ENCODE measurements around the gene STPG4.

STPG4 gene

DNA sequence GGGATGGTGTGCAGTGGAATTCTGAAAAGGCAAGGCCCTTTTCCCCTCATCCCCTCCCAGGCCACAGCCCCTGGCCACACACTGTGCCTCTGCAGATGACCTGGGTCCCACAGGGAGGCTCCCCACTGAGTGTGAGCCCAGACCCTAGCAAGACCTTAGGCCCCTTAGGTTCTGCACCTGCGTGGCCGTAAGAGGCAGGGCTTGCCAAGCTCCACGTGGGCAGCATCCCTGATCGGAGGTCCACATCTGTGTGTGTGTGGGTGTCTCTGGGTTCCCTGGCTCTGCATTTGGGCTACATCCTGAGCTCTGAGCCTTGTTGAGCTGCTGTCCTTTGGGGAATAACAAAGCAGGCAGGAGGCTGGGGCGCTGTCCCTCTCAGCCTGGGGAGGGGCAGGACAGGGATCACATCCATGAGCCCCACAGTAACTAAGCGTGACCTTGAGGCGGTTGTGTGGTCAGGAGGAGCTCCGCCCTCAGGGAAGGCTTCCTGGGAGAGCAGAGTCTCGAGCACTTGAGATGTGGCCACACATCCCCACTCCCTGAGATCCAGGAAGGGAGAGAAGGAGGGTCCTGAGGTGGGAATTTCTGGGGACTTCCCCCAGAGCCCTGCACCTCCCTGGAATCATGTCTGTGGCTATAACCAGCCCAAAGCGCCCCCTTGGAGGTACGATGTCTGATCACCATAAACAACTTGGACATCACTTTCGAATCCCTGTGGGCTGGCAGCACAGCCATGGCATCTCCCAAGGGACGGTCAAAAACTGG lies 84.8 kb downstream of the STPG4 start:
- peak overlapping the region; percentile 47; the same call in 1 of the 2 replicates for H3K27ac ChIP-seq (ENCODE audit: low read depth, low read length)

DNA sequence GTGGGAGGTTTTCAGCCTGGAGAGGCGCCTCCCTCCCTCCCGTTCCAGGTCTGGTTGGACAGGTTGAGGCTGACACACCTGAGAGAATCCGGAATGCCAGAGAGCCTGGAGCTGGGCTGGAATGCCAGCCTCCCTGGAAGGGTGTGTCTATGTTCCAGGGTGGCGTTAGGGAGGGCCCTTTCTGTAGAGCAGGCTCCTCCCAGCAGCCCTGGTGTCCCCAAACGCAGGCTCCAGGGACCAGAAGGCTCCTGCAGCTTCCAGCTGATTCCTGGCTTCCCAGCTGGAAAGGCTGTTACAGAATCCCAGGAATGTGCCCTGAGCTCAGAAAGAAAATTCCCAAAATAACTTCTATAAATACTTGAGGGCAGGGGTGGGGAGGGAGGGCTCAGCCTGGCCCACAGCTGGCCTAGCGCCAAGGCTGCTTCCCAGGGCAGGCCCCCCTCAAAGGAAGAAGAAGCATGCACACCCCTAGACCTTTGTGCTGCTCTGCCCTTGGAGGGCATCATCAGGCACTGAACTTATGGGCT lies 85.4 kb downstream of the STPG4 start:
- peak overlapping the region; percentile 39; the same call in 1 of the 2 replicates for H3K9ac ChIP-seq (ENCODE audit: low read depth, low read length)
- peaks cover 29% of the 10 kb centered on the region for H3K4me1 ChIP-seq (ENCODE audit: insufficient read depth, low read length)
- WGBS, result 56% methylated on average over 6 of the region's 6 CpGs
- H3K27ac ChIP-seq (ENCODE audit: low read depth, low read length), result peak overlapping the region; percentile 79; the same call in 1 of the 2 replicates
- H3K9me3 ChIP-seq (ENCODE audit: insufficient read depth, low read depth, low read length), result no peaks in the 10 kb centered on the region
- H3K36me3 ChIP-seq (ENCODE audit: insufficient read depth, low read length), result no peaks in the 10 kb centered on the region
- no peak overlapping the region for H3K4me3 ChIP-seq (ENCODE audit: low read length)
- H3K27me3 ChIP-seq (ENCODE audit: insufficient read depth, low read length), result no peaks in the 10 kb centered on the region

More for the DNA sequence above, 84.8 kb downstream of the STPG4 start:
- Histone ChIP-seq H3K27me3 (ENCODE audit: insufficient read depth, low read length) (no peaks in the 10 kb centered on the region), H3K36me3 (ENCODE audit: insufficient read depth, low read length) (no peaks in the 10 kb centered on the region), H3K4me1 (ENCODE audit: insufficient read depth, low read length) (peaks cover 27% of the 10 kb centered on the region), H3K9ac (ENCODE audit: low read depth, low read length) (peak overlapping the region; percentile 39), H3K9me3 (ENCODE audit: insufficient read depth, low read depth, low read length) (no peaks in the 10 kb centered on the region), H3K4me3 (ENCODE audit: low read length) (no peak overlapping the region)
- WGBS, result 90% methylated on average over 12 of the region's 13 CpGs

DNA sequence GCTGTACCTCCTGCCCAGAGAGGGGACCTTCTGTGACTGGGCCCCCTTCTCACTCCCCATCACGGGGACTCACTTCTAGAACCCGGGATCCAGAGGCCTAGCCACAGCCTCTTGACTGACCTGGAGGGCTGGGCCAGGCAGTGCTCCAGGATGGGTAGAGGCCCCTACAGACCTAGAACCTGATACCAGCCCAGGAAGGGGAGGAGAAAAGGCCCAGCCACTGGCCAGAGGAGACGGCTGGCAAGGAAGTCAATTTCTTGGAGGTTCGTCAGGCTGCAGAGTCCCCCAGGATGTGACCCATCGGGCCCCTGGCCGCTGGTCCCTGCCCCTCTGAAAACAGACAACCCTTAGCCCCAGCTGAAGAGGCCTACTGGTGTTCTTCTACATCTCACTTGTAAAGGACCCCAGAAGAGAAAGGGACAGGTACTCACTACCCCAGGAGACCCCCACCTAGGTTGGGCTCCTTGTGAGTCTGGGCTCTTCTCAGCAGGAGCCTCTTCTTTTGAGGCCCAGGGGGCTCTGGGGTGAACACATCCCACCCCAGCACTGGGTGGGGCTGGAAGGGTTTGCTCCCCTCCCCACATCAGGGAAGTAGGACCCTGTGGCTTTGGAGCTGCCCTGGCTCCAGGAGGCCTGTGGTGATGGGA lies 86.0 kb downstream of the STPG4 start:
- Histone ChIP-seq H3K9ac (ENCODE audit: low read depth, low read length) (no peak overlapping the region), H3K4me3 (ENCODE audit: low read length) (no peak overlapping the region), H3K4me1 (ENCODE audit: insufficient read depth, low read length) (peaks cover 29% of the 10 kb centered on the region), H3K27ac (ENCODE audit: low read depth, low read length) (peak overlapping the region; percentile 79; the same call in 1 of the 2 replicates), H3K36me3 (ENCODE audit: insufficient read depth, low read length) (no peaks in the 10 kb centered on the region), H3K9me3 (ENCODE audit: insufficient read depth, low read depth, low read length) (no peaks in the 10 kb centered on the region), H3K27me3 (ENCODE audit: insufficient read depth, low read length) (no peaks in the 10 kb centered on the region)
- 93% methylated on average over 6 of the region's 6 CpGs for WGBS

DNA sequence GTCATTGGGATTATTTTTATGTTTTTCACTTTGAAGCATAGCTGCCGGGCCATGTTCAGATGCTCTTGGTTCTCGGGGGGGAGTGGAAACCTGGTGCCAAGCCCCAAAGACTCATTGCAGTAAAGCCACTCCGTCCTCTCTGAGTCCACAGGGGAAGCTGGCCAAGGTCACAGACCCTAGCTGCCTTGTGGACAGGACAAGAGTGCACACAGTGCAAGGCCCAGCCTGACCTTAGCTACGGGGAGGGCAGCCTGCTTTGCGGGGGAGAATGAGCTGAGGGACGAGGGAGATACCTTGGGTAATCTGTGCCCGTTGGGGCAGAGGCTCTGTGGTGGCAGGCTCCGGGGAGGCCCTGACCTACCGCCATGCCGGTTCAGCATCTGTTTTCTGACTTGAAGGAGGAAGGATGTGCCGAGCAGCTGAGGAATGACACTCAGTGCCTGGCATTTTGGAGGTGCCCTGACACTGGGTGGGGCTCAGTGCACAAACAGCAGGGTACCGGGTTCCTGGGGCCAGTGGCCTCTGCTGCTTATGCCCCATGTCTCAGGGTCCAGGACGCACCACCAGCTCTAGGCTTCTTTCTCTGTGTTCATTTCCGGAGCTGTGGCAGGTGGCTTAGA lies 87.2 kb downstream of the STPG4 start:
- H3K36me3 ChIP-seq (ENCODE audit: insufficient read depth, low read length), result no peaks in the 10 kb centered on the region; the same call in 1 of the 2 replicates
- WGBS, result 88% methylated on average over 14 of the region's 14 CpGs
- H3K9me3 ChIP-seq (ENCODE audit: insufficient read depth, low read depth, low read length), result no peaks in the 10 kb centered on the region
- H3K4me3 ChIP-seq (ENCODE audit: low read length), result no peak overlapping the region
- H3K27ac ChIP-seq (ENCODE audit: low read depth, low read length), result no peak overlapping the region
- H3K27me3 ChIP-seq (ENCODE audit: insufficient read depth, low read length), result no peaks in the 10 kb centered on the region
- H3K4me1 ChIP-seq (ENCODE audit: insufficient read depth, low read length), result peaks cover 32% of the 10 kb centered on the region
- H3K9ac ChIP-seq (ENCODE audit: low read depth, low read length), result no peak overlapping the region

DNA sequence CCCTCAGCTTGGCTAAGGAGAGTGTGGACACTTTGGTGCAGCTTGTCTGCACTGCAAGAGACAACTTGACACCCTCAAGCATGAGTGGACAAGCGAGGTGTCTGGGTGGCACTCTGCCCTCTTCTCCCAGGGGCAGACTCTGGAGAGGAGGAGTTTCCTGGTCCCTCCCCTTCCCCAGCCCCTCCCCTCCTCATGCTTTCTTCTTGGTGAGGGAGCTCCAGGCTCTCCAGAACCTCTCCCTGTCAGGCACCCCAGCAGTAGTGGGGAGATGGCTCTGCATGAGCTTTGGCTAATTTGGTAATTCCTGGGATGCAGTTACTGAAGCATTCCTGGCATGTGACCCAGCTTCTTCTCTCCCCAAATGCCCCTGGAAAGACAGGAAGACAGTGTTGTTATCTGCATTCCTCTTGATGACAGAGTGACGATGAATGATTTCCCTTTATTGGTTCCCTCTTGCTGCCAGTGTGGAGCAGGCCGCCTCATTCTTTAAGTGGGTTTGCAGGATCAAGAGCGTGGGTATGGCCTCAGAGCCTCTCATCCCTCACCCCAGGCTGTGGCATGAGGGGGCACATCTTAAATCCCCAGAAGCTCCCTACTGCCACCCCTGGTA lies 89.2 kb downstream of the STPG4 start:
- H3K4me3 ChIP-seq (ENCODE audit: low read length), result no peak overlapping the region
- H3K27ac ChIP-seq (ENCODE audit: low read depth, low read length), result no peak overlapping the region
- peaks cover 31% of the 10 kb centered on the region for H3K4me1 ChIP-seq (ENCODE audit: insufficient read depth, low read length)
- no peak overlapping the region for H3K9ac ChIP-seq (ENCODE audit: low read depth, low read length)
- WGBS, result 95% methylated on average over 4 of the region's 4 CpGs
- H3K36me3 ChIP-seq (ENCODE audit: insufficient read depth, low read length), result no peaks in the 10 kb centered on the region; the same call in 1 of the 2 replicates
- no peaks in the 10 kb centered on the region for H3K9me3 ChIP-seq (ENCODE audit: insufficient read depth, low read depth, low read length)
- H3K27me3 ChIP-seq (ENCODE audit: insufficient read depth, low read length), result no peaks in the 10 kb centered on the region

DNA sequence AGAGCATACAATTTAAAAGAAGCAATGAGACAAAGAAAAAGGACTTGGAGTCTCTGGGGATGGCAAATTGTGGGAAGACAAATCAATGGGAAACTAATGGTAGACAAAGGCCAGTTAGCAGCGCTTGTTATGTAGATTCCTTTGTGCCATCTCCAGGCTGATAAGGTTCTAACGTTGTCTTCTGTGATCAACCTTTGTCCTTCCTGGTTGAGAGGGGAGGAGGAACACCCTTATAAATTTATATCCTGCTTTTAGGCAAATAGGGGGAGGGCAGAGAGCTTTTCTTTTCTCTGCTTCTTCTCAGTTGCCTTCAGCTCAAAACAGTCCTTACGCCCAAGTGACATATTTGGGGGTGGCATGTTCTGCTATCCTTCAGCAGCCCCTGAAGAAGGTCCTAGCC lies 89.8 kb downstream of the STPG4 start:
- H3K4me1 ChIP-seq (ENCODE audit: insufficient read depth, low read length), result peaks cover 30% of the 10 kb centered on the region
- 66% methylated on average over 3 of the region's 3 CpGs for WGBS

DNA sequence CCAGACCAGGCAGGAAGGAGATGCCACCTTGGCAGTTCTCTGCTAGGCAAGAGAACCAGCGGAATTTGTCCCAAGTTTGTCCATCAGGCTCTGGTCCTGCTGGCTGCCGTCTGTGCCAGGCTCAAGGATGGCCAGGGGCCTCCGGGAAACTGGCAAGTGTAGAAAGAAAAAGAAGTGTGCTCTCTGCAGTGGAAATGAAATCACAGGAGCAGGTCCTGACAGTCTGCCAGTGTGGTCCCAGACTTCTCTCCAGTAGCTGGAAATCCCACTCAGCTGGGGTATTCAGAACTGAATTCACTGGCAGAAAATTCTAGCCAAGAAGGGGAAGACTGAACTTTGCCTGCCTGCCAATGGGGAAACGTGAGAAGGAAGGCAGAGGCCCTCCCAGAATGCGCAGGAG lies 91.0 kb downstream of the STPG4 start:
- H3K9me3 ChIP-seq (ENCODE audit: insufficient read depth, low read depth, low read length), result no peaks in the 10 kb centered on the region
- H3K4me3 ChIP-seq (ENCODE audit: low read length), result no peak overlapping the region
- no peak overlapping the region for H3K9ac ChIP-seq (ENCODE audit: low read depth, low read length)
- H3K27ac ChIP-seq (ENCODE audit: low read depth, low read length), result no peak overlapping the region
- no peaks in the 10 kb centered on the region; the same call in 1 of the 2 replicates for H3K36me3 ChIP-seq (ENCODE audit: insufficient read depth, low read length)
- WGBS, result 93% methylated on average over 5 of the region's 5 CpGs
- H3K27me3 ChIP-seq (ENCODE audit: insufficient read depth, low read length), result no peaks in the 10 kb centered on the region
- H3K4me1 ChIP-seq (ENCODE audit: insufficient read depth, low read length), result peaks cover 19% of the 10 kb centered on the region

More for the DNA sequence above, 89.8 kb downstream of the STPG4 start:
- no peaks in the 10 kb centered on the region for H3K9me3 ChIP-seq (ENCODE audit: insufficient read depth, low read depth, low read length)
- H3K27ac ChIP-seq (ENCODE audit: low read depth, low read length), result no peak overlapping the region
- no peaks in the 10 kb centered on the region; the same call in 1 of the 2 replicates for H3K36me3 ChIP-seq (ENCODE audit: insufficient read depth, low read length)
- H3K4me3 ChIP-seq (ENCODE audit: low read length), result no peak overlapping the region
- no peak overlapping the region for H3K9ac ChIP-seq (ENCODE audit: low read depth, low read length)
- H3K27me3 ChIP-seq (ENCODE audit: insufficient read depth, low read length), result no peaks in the 10 kb centered on the region

DNA sequence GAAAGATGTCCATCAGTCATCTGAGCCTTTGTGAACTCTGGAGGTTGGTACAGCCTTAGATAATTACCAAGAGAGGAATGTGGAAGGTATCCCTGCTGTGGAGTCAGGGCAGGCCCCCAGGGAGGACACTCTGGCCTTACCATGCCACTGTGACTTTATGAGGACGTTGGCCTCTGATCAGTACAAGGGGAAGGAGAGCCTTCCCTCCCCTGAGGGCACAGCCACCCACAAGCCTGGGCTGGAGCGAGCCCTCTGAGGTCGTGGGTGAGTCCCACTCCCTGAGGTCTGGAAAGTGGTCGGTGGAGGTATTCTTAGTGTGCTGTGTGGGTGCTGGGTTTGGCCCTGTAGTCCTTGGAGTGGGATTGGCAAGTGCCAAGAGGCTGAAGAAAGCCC lies 91.6 kb downstream of the STPG4 start:
- 81% methylated on average over 4 of the region's 4 CpGs for WGBS
- Histone ChIP-seq H3K27me3 (ENCODE audit: insufficient read depth, low read length) (no peaks in the 10 kb centered on the region), H3K36me3 (ENCODE audit: insufficient read depth, low read length) (no peaks in the 10 kb centered on the region; the same call in 1 of the 2 replicates), H3K27ac (ENCODE audit: low read depth, low read length) (no peak overlapping the region), H3K4me3 (ENCODE audit: low read length) (no peak overlapping the region), H3K9ac (ENCODE audit: low read depth, low read length) (no peak overlapping the region), H3K9me3 (ENCODE audit: insufficient read depth, low read depth, low read length) (no peaks in the 10 kb centered on the region), H3K4me1 (ENCODE audit: insufficient read depth, low read length) (peaks cover 15% of the 10 kb centered on the region)

DNA sequence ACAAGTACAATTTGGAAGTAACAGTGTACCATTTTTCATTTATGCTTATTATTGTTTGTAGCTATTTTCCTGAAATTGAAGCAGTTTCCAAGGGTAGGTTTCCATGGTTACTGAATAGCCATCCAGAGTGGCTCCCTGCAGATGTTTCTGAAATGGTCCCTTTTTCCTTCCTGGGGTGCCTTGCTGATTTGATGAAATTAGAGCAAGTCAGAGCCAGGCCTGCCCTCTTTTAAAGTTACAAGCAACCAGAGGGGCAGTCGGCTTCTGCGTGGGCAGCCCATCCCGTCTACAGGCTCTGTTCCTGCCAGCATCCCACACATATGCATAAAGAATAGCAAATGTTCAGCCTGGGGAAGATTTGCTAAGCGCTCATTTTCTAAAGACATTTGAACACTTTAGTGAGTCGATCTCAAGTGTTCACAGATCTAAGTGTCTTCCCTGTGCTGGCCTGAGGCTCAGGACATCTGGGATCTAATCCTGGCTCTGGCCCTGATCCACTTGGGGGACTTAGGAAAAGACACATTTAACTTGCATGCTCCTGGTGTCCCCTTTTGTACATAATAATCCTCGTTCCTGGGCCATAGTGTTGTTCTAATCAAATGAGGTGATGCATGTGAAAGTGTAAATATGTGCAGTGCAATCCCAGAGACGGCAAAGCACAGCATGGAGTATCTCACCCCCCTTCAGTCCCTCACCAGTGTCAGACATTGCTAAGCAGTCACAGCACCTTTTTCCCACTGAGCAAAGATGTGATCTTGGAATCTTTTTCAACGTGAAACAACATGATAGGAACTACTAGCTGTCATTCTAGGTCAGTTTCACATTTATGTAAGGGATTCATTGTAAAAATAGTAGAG lies 92.2 kb downstream of the STPG4 start:
- 90% methylated on average over 8 of the region's 8 CpGs for WGBS

DNA sequence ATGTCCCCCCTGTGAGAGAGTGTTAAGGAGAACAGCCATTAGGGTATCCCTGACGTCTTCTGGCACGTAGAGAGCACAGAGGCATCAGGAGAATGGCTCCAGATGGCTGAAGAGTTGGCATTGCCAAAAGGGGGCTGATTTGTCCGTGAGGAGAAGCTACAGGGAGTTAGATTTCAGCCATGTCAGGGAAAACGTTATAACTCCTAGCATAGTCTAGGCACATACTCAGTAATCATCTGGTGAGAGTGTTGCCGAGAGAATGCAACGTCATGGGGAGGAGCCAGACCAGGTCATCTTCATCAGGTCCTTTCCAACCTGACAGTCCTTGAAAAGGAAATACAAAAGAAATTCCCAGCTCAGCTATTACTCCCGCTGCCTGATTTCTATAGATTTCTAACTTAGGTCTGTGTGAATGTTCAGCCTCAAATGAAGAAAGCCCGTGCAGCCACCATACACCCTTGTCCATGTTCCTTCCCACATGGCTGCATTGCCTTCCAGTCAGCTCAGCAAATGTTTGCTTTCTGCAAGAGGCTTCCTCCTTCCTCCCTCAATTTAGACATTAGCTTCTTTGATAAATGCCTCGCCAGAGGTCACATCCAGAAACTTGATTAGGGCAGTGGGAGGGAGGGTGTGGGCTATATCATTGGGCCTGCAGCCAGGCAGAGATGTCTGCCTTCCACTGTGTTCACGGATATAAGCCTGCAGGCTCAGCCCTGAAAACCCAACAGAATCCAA lies 93.0 kb downstream of the STPG4 start:
- peaks cover 25% of the 10 kb centered on the region for H3K4me1 ChIP-seq (ENCODE audit: insufficient read depth, low read length)
- no peaks in the 10 kb centered on the region; the same call in 1 of the 2 replicates for H3K36me3 ChIP-seq (ENCODE audit: insufficient read depth, low read length)
- no peaks in the 10 kb centered on the region for H3K27me3 ChIP-seq (ENCODE audit: insufficient read depth, low read length)
- H3K9me3 ChIP-seq (ENCODE audit: insufficient read depth, low read depth, low read length), result no peaks in the 10 kb centered on the region
- H3K27ac ChIP-seq (ENCODE audit: low read depth, low read length), result no peak overlapping the region
- H3K9ac ChIP-seq (ENCODE audit: low read depth, low read length), result no peak overlapping the region
- no peak overlapping the region for H3K4me3 ChIP-seq (ENCODE audit: low read length)
- 91% methylated on average over 10 of the region's 10 CpGs for WGBS

More for the DNA sequence above, 92.2 kb downstream of the STPG4 start:
- H3K9me3 ChIP-seq (ENCODE audit: insufficient read depth, low read depth, low read length), result no peaks in the 10 kb centered on the region
- H3K4me1 ChIP-seq (ENCODE audit: insufficient read depth, low read length), result peaks cover 21% of the 10 kb centered on the region
- no peak overlapping the region for H3K4me3 ChIP-seq (ENCODE audit: low read length)
- H3K27me3 ChIP-seq (ENCODE audit: insufficient read depth, low read length), result no peaks in the 10 kb centered on the region
- H3K9ac ChIP-seq (ENCODE audit: low read depth, low read length), result no peak overlapping the region
- H3K27ac ChIP-seq (ENCODE audit: low read depth, low read length), result no peak overlapping the region
- no peaks in the 10 kb centered on the region; the same call in 1 of the 2 replicates for H3K36me3 ChIP-seq (ENCODE audit: insufficient read depth, low read length)
